Superior temporal gyrus (tissue), 1 donor: ENCODE measurements around the gene SEMA3D.

Source experiments
- DNase-seq: peaks from one replicate; pipeline ENCODE4 v3.0.0-alpha.2; 2016; ENCODE audit errors: extremely low spot score

Gene SEMA3D

GRCh38 chr7:85184599-85185423 is 2.0 kb downstream of the SEMA3D start:
- DNase-seq, result no peak

GRCh38 chr7:85183296-85183695 is 3.6 kb downstream of the SEMA3D start:
- DNase-seq, result no peak

GRCh38 chr7:85178531-85179298 is 8.1 kb downstream of the SEMA3D start:
- no peak for DNase-seq

- DNase-seq, result no peak
These were observed 9.5 kb downstream of the SEMA3D start for GRCh38 chr7:85177316-85177715.

GRCh38 chr7:85176197-85176596 is 10.7 kb downstream of the SEMA3D start:
- DNase-seq, result no peak

GRCh38 chr7:85175217-85175616 is 11.6 kb downstream of the SEMA3D start:
- no peak for DNase-seq

- no peak for DNase-seq
These were observed 14.3 kb downstream of the SEMA3D start for GRCh38 chr7:85172530-85172941.

GRCh38 chr7:85167636-85168035 is 19.2 kb downstream of the SEMA3D start:
- no peak for DNase-seq

GRCh38 chr7:85165263-85165662 is 21.6 kb downstream of the SEMA3D start:
- no peak for DNase-seq

GRCh38 chr7:85164376-85164775 is 22.5 kb downstream of the SEMA3D start:
- no peak for DNase-seq

- DNase-seq, result no peak
These were observed 24.1 kb downstream of the SEMA3D start for GRCh38 chr7:85162721-85163120.

- no peak for DNase-seq
These were observed 26.6 kb downstream of the SEMA3D start for GRCh38 chr7:85160223-85160622.

- no peak for DNase-seq
These were observed 27.9 kb downstream of the SEMA3D start for GRCh38 chr7:85159003-85159402.

- no peak for DNase-seq
These were observed 30.1 kb downstream of the SEMA3D start for GRCh38 chr7:85156661-85157208.

- no peak for DNase-seq
These were observed 32.4 kb downstream of the SEMA3D start for GRCh38 chr7:85154282-85154937.

- no peak for DNase-seq
These were observed 33.1 kb downstream of the SEMA3D start for GRCh38 chr7:85153715-85154114.

- DNase-seq, result no peak
These were observed 36.2 kb downstream of the SEMA3D start for GRCh38 chr7:85150624-85151023.

GRCh38 chr7:85144771-85145170 is 42.1 kb downstream of the SEMA3D start:
- DNase-seq, result no peak

- DNase-seq, result no peak
These were observed 50.9 kb downstream of the SEMA3D start for GRCh38 chr7:85135977-85136376.

GRCh38 chr7:85133560-85133959 is 53.3 kb downstream of the SEMA3D start:
- no peak for DNase-seq

- DNase-seq, result no peak
These were observed 53.9 kb downstream of the SEMA3D start for GRCh38 chr7:85133006-85133405.

GRCh38 chr7:85130702-85131101 is 56.2 kb downstream of the SEMA3D start:
- no peak for DNase-seq
